SU-DHL-6 (cell line): ENCODE results near the gene KLHL17.

Experiments used
- EZH2phosphoT487 ChIP-seq: fragments of 200-600 bp; sonication (generic), shearing (Covaris generic); conservative IDR thresholded peaks from 2 replicates; pipeline ENCODE4 v1.6.1; 2018; ENCODE audit warnings: mild to moderate bottlenecking, antibody characterized with exemption, low read length, moderate library complexity, mixed read lengths
- TF ChIP-seq, protein P1 (sequence below): fragments of 200-600 bp; sonication (generic); IDR thresholded peaks from one replicate; pipeline ENCODE4 v1.5.1; 2017; ENCODE audit warnings: antibody characterized with exemption, mild to moderate bottlenecking, low read length, moderate library complexity; ENCODE audit not compliant: insufficient read depth, poor library complexity, severe bottlenecking

DNA sequence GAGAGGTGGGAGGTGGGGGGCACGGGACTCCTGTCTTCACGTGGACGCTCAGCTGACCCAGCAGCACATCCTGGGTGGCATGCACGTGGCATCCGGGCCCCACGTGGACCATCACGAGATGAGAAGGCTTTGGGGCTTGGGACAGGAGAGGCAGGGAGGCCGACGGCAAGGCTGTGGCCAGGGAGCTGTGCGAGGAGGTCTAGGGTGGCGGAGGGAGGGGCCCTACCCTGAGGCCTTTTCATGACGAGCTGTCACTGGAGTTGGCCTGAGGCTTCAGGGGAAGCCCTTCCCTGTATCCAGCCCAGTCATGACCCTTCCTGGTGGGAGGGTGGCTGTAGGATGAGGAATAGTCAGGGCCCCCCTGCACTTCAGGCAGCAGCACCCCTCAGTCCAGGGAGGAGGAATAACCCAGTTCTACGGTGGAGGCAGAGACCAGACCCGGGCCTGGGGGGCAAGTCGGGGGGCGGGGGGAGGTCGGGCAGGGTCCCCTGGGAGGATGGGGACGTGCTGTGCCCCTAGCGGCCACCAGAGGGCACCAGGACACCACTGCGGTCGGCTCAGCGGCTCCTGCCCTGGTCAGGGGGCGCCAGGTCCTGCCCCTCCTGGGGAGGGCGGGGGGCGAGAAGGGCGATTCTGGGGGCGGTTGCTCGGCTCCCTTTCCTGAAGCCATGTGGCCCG, 23.6 kb downstream of the KLHL17 start:
- TF ChIP-seq, protein P1, sequence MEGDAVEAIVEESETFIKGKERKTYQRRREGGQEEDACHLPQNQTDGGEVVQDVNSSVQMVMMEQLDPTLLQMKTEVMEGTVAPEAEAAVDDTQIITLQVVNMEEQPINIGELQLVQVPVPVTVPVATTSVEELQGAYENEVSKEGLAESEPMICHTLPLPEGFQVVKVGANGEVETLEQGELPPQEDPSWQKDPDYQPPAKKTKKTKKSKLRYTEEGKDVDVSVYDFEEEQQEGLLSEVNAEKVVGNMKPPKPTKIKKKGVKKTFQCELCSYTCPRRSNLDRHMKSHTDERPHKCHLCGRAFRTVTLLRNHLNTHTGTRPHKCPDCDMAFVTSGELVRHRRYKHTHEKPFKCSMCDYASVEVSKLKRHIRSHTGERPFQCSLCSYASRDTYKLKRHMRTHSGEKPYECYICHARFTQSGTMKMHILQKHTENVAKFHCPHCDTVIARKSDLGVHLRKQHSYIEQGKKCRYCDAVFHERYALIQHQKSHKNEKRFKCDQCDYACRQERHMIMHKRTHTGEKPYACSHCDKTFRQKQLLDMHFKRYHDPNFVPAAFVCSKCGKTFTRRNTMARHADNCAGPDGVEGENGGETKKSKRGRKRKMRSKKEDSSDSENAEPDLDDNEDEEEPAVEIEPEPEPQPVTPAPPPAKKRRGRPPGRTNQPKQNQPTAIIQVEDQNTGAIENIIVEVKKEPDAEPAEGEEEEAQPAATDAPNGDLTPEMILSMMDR = peak; percentile 63
- TF ChIP-seq EZH2phosphoT487 = no peak
